Cardiac muscle cell (in vitro differentiated cells and primary cell): Measurements from ENCODE around the gene ZNF75A. TPM values are rescaled to one million over a fixed set of nuclear protein-coding genes. Genes with fewer than 3 reads are reported as not detected.
"Not testable (repeated sequence)": the region's sequence is repeated elsewhere in the genome, so short reads cannot be mapped to it uniquely, and the experiment has no call there.

Experiments used
- DNase-seq, 2 donors: peaks; one replicate each; pipeline versions ENCODE4 v3.0.0 to v3.0.0-alpha.2; 2010 to 2017; ENCODE audit warnings: low read depth in 1 of 2, low spot score in 1 of 2
- H3K27ac ChIP-seq: fragments of 200-600 bp; sonication (generic); 2 replicates; pipeline ENCODE4 v1.5.1; 2016
- H3K27me3 ChIP-seq: fragments of 200-600 bp; sonication (generic); 2 replicates; pipeline ENCODE4 v1.6.0; 2016; ENCODE audit warnings: control low read depth
- H3K36me3 ChIP-seq: fragments of 200-600 bp; sonication (generic); 2 replicates; pipeline ENCODE4 v1.5.1; 2016; ENCODE audit warnings: control low read depth
- H3K4me1 ChIP-seq: fragments of 200-600 bp; sonication (generic); 2 replicates; pipeline ENCODE4 v1.8.1; 2017; ENCODE audit warnings: low read depth, mild to moderate bottlenecking, mixed run types
- H3K4me3 ChIP-seq: fragments of 200-600 bp; sonication (generic); 2 replicates; pipeline ENCODE4 v1.5.1; 2016; ENCODE audit warnings: mild to moderate bottlenecking
- H3K9me3 ChIP-seq: fragments of 200-600 bp; sonication (generic); 2 replicates; pipeline ENCODE4 v1.5.1; 2017; ENCODE audit warnings: low read depth, mild to moderate bottlenecking, control low read depth
- CTCF ChIP-seq: IDR thresholded peaks from 2 replicates; pipeline ENCODE4 v1.5.1; 2012; ENCODE audit warnings: low read depth, mild to moderate bottlenecking, low read length
- polyA plus RNA-seq: library from polyadenylated mRNA; unstranded; fragments of >200 nt; fragmentation: Nextera tagmentation; extraction: Ambion mirVana; gene quantifications from 2 replicates; pipeline ENCODE4 v1.2.1, GENCODE V29; 2016
- total RNA-seq: library from RNA; depleted of rRNA; stranded (reverse); fragments of >200 nt; gene quantifications from 2 replicates; pipeline ENCODE4 v1.2.3, GENCODE V29; 2016

Gene ZNF75A
- total and polyA plus RNA-seq, 2 experiments from 2014 or later = 37.9 to 43.4 TPM

- H3K36me3 ChIP-seq = no peaks in the 10 kb centered on the region
- TF ChIP-seq CTCF = peak; percentile 26
- peak; percentile 97 to 99 for DNase-seq
- peak overlapping the region; percentile 46 for H3K4me3 ChIP-seq
- H3K4me1 ChIP-seq = no peaks in the 10 kb centered on the region
- no peaks in the 10 kb centered on the region for H3K9me3 ChIP-seq
- no peaks in the 10 kb centered on the region for H3K27me3 ChIP-seq
- H3K27ac ChIP-seq = peak overlapping the region; percentile 74
These were observed 40.9 kb upstream of the ZNF75A start for GRCh38 chr16:3264137-3265036.

GRCh38 chr16:3266873-3267537, 38.3 kb upstream of the ZNF75A start:
- TF ChIP-seq CTCF = peak; percentile 59
- Histone ChIP-seq H3K9me3 (no peaks in the 10 kb centered on the region), H3K36me3 (no peaks in the 10 kb centered on the region), H3K4me3 (no peak overlapping the region), H3K4me1 (no peaks in the 10 kb centered on the region), H3K27ac (no peak overlapping the region), H3K27me3 (no peaks in the 10 kb centered on the region)
- peak; percentile 59 to 72 for DNase-seq

- Histone ChIP-seq H3K27me3 (no peaks in the 10 kb centered on the region), H3K36me3 (no peaks in the 10 kb centered on the region), H3K4me3 (no peak overlapping the region), H3K4me1 (no peaks in the 10 kb centered on the region), H3K9me3 (no peaks in the 10 kb centered on the region), H3K27ac (no peak overlapping the region)
- no peak for TF ChIP-seq CTCF
- no peak for DNase-seq
These were observed 37.0 kb upstream of the ZNF75A start for GRCh38 chr16:3268294-3268693.

GRCh38 chr16:3270718-3271117, 34.6 kb upstream of the ZNF75A start:
- not testable (repeated sequence) for H3K9me3 ChIP-seq, H3K4me1 ChIP-seq, H3K27ac ChIP-seq, H3K4me3 ChIP-seq, H3K36me3 ChIP-seq, H3K27me3 ChIP-seq, DNase-seq

GRCh38 chr16:3271281-3271680, 34.0 kb upstream of the ZNF75A start:
- not testable (repeated sequence) for H3K27me3 ChIP-seq, H3K4me1 ChIP-seq, H3K4me3 ChIP-seq, H3K36me3 ChIP-seq, H3K27ac ChIP-seq, DNase-seq, H3K9me3 ChIP-seq

- H3K9me3 ChIP-seq = no peaks in the 10 kb centered on the region
- H3K27me3 ChIP-seq = no peaks in the 10 kb centered on the region
- DNase-seq = peak in 1 of 2 donors; percentile 32
- TF ChIP-seq CTCF = no peak
- no peaks in the 10 kb centered on the region for H3K36me3 ChIP-seq
- peak overlapping the region; percentile 59 for H3K27ac ChIP-seq
- no peak overlapping the region for H3K4me3 ChIP-seq
- no peaks in the 10 kb centered on the region for H3K4me1 ChIP-seq
These were observed 30.8 kb upstream of the ZNF75A start for GRCh38 chr16:3274490-3274889.
